Panc1 (cell line): ENCODE results near the gene ARID5B. TPM values are rescaled to one million over a fixed set of nuclear protein-coding genes. Genes with fewer than 3 reads are reported as not detected.

Experiments used
- ATAC-seq: fragments of 200-7000 bp; cut with Tn5 transposase; 2 replicates; pipeline ENCODE4 v1.9.1; 2020; ENCODE audit warnings: mild to moderate bottlenecking, moderate library complexity
- BruUV-seq: library from RNA; stranded (reverse); fragments of 400-500 nt; replicated peaks from 2 replicates; lab custom pipeline; 2021; lab: Mats Ljungman, UMichigan
- CTCF ChIA-PET: fragments of 300-600 bp; sonication (Branson Sonifier 250); formaldehyde crosslinking; loops from one replicate; lab custom pipeline; 2022; ENCODE audit warnings: antibody characterized with exemption; lab: Charles Lee
- POLR2A ChIA-PET: fragments of 300-600 bp; sonication (Branson Sonifier 250); formaldehyde crosslinking; loops from one replicate; lab custom pipeline; 2022; ENCODE audit warnings: antibody characterized with exemption; lab: Charles Lee
- DNase-seq: peaks from one replicate; pipeline ENCODE4 v3.0.0-alpha.2; 2010; ENCODE audit warnings: low read depth, low spot score
- H3K27ac ChIP-seq: 2 replicates; pipeline ENCODE4 v1.5.1; 2011; ENCODE audit warnings: mild to moderate bottlenecking, low read length, inconsistent platforms
- H3K27me3 ChIP-seq: fragments of 200-500 bp; sonication (Bioruptor generic); 2 replicates; pipeline ENCODE4 v1.6.0; 2014; ENCODE audit warnings: low read length, inconsistent platforms; ENCODE audit not compliant: control insufficient read depth, insufficient read depth
- H3K36me3 ChIP-seq: fragments of 200-500 bp; sonication (Bioruptor generic); 2 replicates; pipeline ENCODE4 v1.5.1; 2014; ENCODE audit warnings: inconsistent platforms, mild to moderate bottlenecking, low read length, moderate library complexity; ENCODE audit not compliant: control insufficient read depth, insufficient read depth
- H3K4me1 ChIP-seq: 2 replicates; pipeline ENCODE4 v1.5.1; 2011; ENCODE audit warnings: inconsistent platforms, mild to moderate bottlenecking, low read length, moderate library complexity; ENCODE audit not compliant: control insufficient read depth, insufficient read depth
- H3K4me3 ChIP-seq, 2 experiments: 2 replicates each; pipeline ENCODE4 v1.5.1; 2011 to 2012; ENCODE audit warnings: low read depth in 2 of 2, low read length in 2 of 2, mild to moderate bottlenecking in 2 of 2, inconsistent platforms in 1 of 2, moderate library complexity in 1 of 2
- H3K9me3 ChIP-seq: fragments of 200-500 bp; sonication (Bioruptor generic); 2 replicates; pipeline ENCODE4 v1.5.1; 2014; ENCODE audit warnings: low read depth, mild to moderate bottlenecking, inconsistent platforms, low read length, moderate library complexity; ENCODE audit not compliant: control insufficient read depth, insufficient read depth
- POLR2AphosphoS5 ChIP-seq: IDR thresholded peaks from 2 replicates; pipeline ENCODE4 v1.6.1; 2012; ENCODE audit warnings: mild to moderate bottlenecking, low read depth, low read length, moderate library complexity
- REST ChIP-seq, 2 experiments: IDR thresholded peaks; 2 replicates each; pipeline ENCODE4 v1.6.1; 2011 to 2012; ENCODE audit warnings: low read depth in 2 of 2, control low read depth in 1 of 2, low read length in 1 of 2, mild to moderate bottlenecking in 1 of 2, moderate library complexity in 1 of 2; ENCODE audit not compliant: insufficient read depth in 1 of 2
- SIN3A ChIP-seq: IDR thresholded peaks from 2 replicates; pipeline ENCODE4 v1.6.1; 2012; ENCODE audit warnings: low read depth, mild to moderate bottlenecking, low read length, moderate library complexity, borderline replicate concordance; ENCODE audit not compliant: insufficient read depth
- TCF7L2 ChIP-seq: IDR thresholded peaks from 2 replicates; pipeline ENCODE4 v1.6.1; 2011; ENCODE audit warnings: mild to moderate bottlenecking, low read depth, low read length, inconsistent platforms
- in situ Hi-C: cut with HindIII; loops from 2 replicates; pipeline ENCODE4 v1.10.0; 2016; ENCODE audit warnings: low sequenced_read_pairs, low pct_unique_long_range_greater_than_20kb
- intact Hi-C: fragments of 100-400 bp; cut with micrococcal nuclease; formaldehyde crosslinking; loops from one replicate; pipeline ENCODE4 v1.10.0; 2022; ENCODE audit not compliant: unreplicated experiment
- total RNA-seq: library from RNA; stranded (reverse); gene quantifications from one replicate; pipeline ENCODE4 v1.2.1, GENCODE V29; 2021; ENCODE audit not compliant: unreplicated experiment
- TF ChIP-seq, protein P1 (sequence below): fragments of 450-650 bp; IDR thresholded peaks from 2 replicates; pipeline ENCODE4 v1.5.1; 2017; ENCODE audit warnings: mild to moderate bottlenecking

Gene ARID5B
- total RNA-seq, 1 experiment from 2014 or later: 22.7 TPM

DNA sequence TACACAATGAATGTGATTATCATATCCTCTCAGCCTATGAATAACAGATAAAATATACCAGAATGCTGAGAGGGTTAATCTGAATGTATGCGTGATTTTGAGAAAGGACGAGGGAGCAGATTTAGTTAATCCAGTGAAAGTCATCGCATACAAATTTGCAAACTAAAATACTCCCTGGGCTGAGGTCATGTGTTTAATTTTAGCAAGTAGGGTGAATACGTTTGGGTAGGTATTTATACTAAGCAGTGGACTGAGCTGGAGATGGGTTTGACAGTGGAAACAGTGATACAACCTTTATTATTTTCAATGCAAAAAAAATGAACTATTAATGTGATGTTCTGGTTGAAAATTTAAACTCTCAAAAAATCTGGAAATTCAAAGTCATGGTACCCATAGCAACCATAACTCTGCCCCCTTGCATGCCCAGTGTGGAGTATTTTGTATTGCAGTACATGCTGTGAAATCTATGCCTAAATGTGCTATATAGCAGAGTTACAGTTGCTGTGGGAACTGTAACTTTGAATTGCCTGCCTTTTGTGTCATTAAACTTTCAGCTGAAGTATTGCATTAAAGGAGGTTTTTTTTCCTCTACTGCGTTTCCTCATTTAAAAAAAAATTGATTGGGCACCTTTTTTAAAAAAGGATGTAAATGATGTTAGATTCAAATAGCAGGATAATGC lies 9.5 kb upstream of the ARID5B start:
- H3K9me3 ChIP-seq: peaks cover 3% of the 10 kb centered on the region; the same call in 1 of the 2 replicates
- H3K36me3 ChIP-seq: no peaks in the 10 kb centered on the region
- peaks cover 11% of the 10 kb centered on the region for H3K4me1 ChIP-seq
- DNase-seq (no peak), ATAC-seq (no peak)
- peak overlapping the region; percentile 19; the same call in 1 of the 2 replicates for H3K27ac ChIP-seq
- no peaks in the 10 kb centered on the region for H3K27me3 ChIP-seq
- intact Hi-C loops: no loop called here
- in situ Hi-C loops: no loop called here
- TF ChIP-seq REST (IDR thresholded peaks at IDR 0.05; ENCODE audit: insufficient read depth in 1 of 2, low read depth in 2 of 2, low read length in 1 of 2) (no peak), TCF7L2 (no peak), POLR2AphosphoS5 (no peak), SIN3A (no peak)
- TF ChIP-seq, protein P1, sequence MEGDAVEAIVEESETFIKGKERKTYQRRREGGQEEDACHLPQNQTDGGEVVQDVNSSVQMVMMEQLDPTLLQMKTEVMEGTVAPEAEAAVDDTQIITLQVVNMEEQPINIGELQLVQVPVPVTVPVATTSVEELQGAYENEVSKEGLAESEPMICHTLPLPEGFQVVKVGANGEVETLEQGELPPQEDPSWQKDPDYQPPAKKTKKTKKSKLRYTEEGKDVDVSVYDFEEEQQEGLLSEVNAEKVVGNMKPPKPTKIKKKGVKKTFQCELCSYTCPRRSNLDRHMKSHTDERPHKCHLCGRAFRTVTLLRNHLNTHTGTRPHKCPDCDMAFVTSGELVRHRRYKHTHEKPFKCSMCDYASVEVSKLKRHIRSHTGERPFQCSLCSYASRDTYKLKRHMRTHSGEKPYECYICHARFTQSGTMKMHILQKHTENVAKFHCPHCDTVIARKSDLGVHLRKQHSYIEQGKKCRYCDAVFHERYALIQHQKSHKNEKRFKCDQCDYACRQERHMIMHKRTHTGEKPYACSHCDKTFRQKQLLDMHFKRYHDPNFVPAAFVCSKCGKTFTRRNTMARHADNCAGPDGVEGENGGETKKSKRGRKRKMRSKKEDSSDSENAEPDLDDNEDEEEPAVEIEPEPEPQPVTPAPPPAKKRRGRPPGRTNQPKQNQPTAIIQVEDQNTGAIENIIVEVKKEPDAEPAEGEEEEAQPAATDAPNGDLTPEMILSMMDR: no peak
- no TSS peak for BruUV-seq
- ChIA-PET CTCF (no interaction called here), POLR2A (interaction anchor here (0.6 kb wide), 1 partner anchor 10 kb away, joined by 5 read pairs; no protein-coding TSS in a partner anchor)
- H3K4me3 ChIP-seq: no peak overlapping the region

DNA sequence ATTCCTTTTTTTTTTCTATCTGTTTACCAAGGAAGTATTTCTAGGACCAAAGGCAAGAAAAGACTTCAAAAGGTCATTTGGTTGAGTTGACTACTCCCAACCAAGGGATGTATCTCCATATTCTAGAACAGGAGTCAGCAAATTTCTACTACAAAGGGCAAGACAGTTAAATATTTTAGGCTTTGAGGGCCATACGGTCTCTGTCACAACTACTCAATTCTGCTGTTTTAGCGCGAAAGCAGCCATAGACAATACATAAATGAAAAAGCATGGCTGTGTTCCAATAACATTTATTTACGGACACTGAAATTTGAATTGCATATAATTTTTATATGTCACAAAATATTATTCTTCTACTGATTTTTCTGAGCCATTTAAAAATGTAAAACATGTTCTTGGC lies 8.5 kb upstream of the ARID5B start:
- no TSS peak for BruUV-seq
- ChIA-PET POLR2A (no interaction called here), CTCF (no interaction called here)
- TF ChIP-seq SIN3A: no peak
- TF ChIP-seq TCF7L2: no peak
- TF ChIP-seq REST (IDR thresholded peaks at IDR 0.05; ENCODE audit: insufficient read depth in 1 of 2, low read depth in 2 of 2, low read length in 1 of 2): no peak
- TF ChIP-seq, protein P1: no peak
- no peak for TF ChIP-seq POLR2AphosphoS5
- Histone ChIP-seq H3K27ac (peak overlapping the region; percentile 19; the same call in 1 of the 2 replicates), H3K4me3 (no peak overlapping the region), H3K4me1 (peaks cover 20% of the 10 kb centered on the region), H3K9me3 (peaks cover 3% of the 10 kb centered on the region; the same call in 1 of the 2 replicates), H3K27me3 (no peaks in the 10 kb centered on the region), H3K36me3 (no peaks in the 10 kb centered on the region)
- ATAC-seq (no peak), DNase-seq (no peak)
- in situ Hi-C loops (no loop called here), intact Hi-C loops (no loop called here)
